Naive thymus-derived CD8-positive, alpha-beta T cell (primary cell): ENCODE measurements around the gene CCL17. TPM values are rescaled to one million over a fixed set of nuclear protein-coding genes. Genes with fewer than 3 reads are reported as not detected.

Experiments
- ATAC-seq, 2 donors: fragments of 150-1000 bp; cut with Tn5 transposase in 1 of 2; sonication (Bioruptor Pico), chemical (Tn5 transposase) in 1 of 2; 1 replicate in 1 of 2; 2 replicates in 1 of 2; pipeline ENCODE4 v1.10.0; 2021; ENCODE audit warnings: mild to moderate bottlenecking in 2 of 2, moderate library complexity in 2 of 2
- POLR2A ChIA-PET: fragments of 350-600 bp; sonication (Branson Sonifier 250); formaldehyde crosslinking; loops from one replicate; lab custom pipeline; 2021; ENCODE audit warnings: antibody characterized with exemption; lab: Charles Lee
- DNase-seq, 10 donors: peaks; one replicate each; pipeline versions ENCODE4 v3.0.0 to v3.0.0-alpha.2; 2020 to 2022
- H3K27ac Mint-ChIP-seq, 10 donors: one replicate each; pipeline ENCODE4 v1.8.0; 2020 to 2022; ENCODE audit warnings: mild to moderate bottlenecking in 10 of 10, mixed read lengths in 10 of 10, moderate library complexity in 4 of 10, inconsistent platforms in 1 of 10
- H3K27me3 Mint-ChIP-seq, 5 donors: one replicate each; pipeline ENCODE4 v1.8.0; 2021 to 2022; ENCODE audit warnings: mixed read lengths in 5 of 5
- H3K36me3 Mint-ChIP-seq, 3 donors: one replicate each; pipeline ENCODE4 v1.8.0; 2020 to 2022; ENCODE audit warnings: mixed read lengths in 3 of 3, mild to moderate bottlenecking in 2 of 3, inconsistent platforms in 1 of 3
- H3K4me1 Mint-ChIP-seq, 4 donors: one replicate each; pipeline ENCODE4 v1.8.0; 2021 to 2022; ENCODE audit warnings: mixed read lengths in 4 of 4
- H3K4me3 Mint-ChIP-seq, 10 donors: one replicate each; pipeline ENCODE4 v1.8.0; 2020 to 2022; ENCODE audit warnings: mild to moderate bottlenecking in 10 of 10, mixed read lengths in 10 of 10, moderate library complexity in 6 of 10, inconsistent platforms in 1 of 10
- H3K9me3 Mint-ChIP-seq, 9 donors: one replicate each; pipeline ENCODE4 v1.8.0; 2020 to 2022; ENCODE audit warnings: mixed read lengths in 9 of 9, mild to moderate bottlenecking in 3 of 9, inconsistent platforms in 1 of 9, moderate library complexity in 1 of 9
- polyA plus RNA-seq, 3 donors: library from polyadenylated mRNA; unstranded; fragments of 300-500 nt; fragmentation: Illumina TruSeq; gene quantifications; one replicate each; pipeline ENCODE4 v1.2.3, GENCODE V29; 2021
- total RNA-seq, 8 experiments: library from RNA in 2 of 8; stranded (reverse) in 2 of 8; gene quantifications; one replicate each; pipeline ENCODE4 v1.2.3 and lab custom pipeline; 2021 to 2026

The CCL17 gene
- total and polyA plus RNA-seq, 5 experiments from 2014 or later, result not detected

DNA sequence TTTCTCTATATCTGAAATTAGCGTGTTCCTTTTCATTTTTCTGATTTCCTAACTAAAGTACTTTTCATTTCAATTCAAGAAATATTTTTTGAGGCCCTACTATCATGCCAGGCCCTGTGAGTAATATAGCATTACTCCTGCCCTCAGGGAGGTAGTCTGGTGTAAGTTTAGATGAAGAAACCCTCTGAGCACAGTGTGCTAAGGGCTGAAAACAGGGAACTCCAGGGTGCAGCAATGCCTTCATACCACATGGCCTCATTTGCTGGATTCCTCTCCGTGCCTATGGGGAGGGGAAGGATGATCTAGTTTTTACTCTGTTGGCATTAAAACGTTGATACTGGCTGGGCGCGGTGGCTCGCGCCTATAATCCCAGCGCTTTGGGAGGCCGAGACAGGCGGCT lies 47.5 kb downstream of the CCL17 start:
- Mint-ChIP-seq H3K27me3 (no peaks in the 10 kb centered on the region), H3K9me3 (no peaks in the 10 kb centered on the region), H3K27ac (no peak overlapping the region), H3K36me3 (peaks cover 0 to 51% (median 12%) of the 10 kb centered on the region in 3 donors), H3K4me3 (no peak overlapping the region), H3K4me1 (peaks cover 14 to 19% (median 17%) of the 10 kb centered on the region in 4 donors)
- POLR2A ChIA-PET, result no interaction called here
- DNase-seq, result no peak
- no peak for ATAC-seq

DNA sequence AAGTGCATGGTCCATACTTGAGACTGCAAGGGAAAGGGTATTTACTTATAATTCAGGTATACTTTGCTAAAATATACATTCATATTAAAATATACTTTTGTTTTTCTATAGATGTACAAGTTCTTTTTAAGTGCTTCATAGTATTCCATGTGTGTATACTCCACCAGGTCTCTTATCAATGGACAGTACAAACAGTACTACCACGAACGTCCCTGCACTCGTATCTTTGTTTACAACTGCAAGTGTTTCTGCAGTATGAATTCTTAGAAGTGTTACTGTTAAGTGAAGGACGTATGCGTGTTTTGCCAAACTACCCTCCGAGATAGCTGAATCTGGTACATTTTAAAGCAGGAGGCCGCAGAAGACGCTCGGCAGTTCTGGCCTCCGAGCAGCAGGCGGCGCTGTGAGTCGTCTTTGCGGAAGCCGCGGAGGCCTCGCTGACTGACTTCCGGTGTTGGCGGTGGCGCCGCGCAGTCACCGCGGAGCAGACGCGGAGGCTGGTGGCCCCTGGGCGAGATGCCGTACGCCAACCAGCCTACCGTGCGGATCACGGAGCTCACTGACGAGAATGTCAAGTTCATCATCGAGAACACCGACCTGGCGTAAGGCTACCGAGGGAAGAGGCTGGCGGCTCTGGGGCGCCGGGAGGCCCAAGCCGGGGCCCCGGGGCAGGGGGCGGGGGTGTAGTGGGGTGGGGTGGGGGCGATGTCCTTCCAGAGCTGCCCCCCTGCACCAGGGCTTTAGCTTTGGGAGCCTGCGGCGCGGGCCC lies 57.8 kb downstream of the CCL17 start, which contains the start of gene POLR2C:
POLR2C (plus strand) TSS at position 471 of the 769 bp plus-strand sequence; CDS start at position 517, 46 bp downstream.
- peaks cover 20 to 48% (median 36%) of the 10 kb centered on the region in 4 donors for H3K4me1 Mint-ChIP-seq
- POLR2A ChIA-PET, result interaction anchor here (0.6 to 3.9 kb wide), 22 partner anchors 9 to 182 kb away, joined by 3 to 58 read pairs (median 4); partner anchors contain the start of genes ADGRG5, CCDC102A, CIAPIN1 and COQ9

DNA sequence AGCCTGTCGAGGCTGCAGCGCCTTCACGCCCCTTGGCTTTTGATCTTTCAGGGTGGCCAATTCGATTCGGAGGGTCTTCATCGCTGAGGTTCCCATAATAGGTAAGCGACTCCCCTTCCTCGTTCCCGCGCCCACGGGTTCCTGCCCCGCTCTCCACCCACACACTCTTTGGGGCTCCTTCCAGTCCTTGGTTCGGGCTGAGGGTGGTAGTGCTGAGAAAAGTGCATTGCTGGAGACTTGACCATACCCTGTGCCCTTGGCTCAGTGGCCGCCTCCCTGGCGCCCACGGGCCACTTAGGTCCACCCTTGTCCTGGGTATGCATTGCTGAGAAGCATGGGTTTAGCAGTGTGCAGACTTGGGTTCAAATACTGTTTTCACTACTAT lies 58.4 kb downstream of the CCL17 start:
- peaks cover 0 to 73% (median 3%) of the 10 kb centered on the region in 3 donors for H3K36me3 Mint-ChIP-seq
- no peaks in the 10 kb centered on the region for H3K27me3 Mint-ChIP-seq
- POLR2A ChIA-PET, result interaction anchor here (0.7 to 3.9 kb wide), 15 partner anchors 9 to 162 kb away, joined by 3 to 58 read pairs (median 4); partner anchors contain the start of genes ADGRG5, CCDC102A, CIAPIN1 and COQ9
- H3K9me3 Mint-ChIP-seq, result no peaks in the 10 kb centered on the region
- H3K4me3 Mint-ChIP-seq, result peak overlapping the region; percentile 93 to 100 (median 100)
- ATAC-seq (peak in 1 of 2 donors; percentile 20), DNase-seq (no peak)
- H3K27ac Mint-ChIP-seq, result peak overlapping the region; percentile 95 to 100 (median 99)
- peaks cover 20 to 48% (median 36%) of the 10 kb centered on the region in 4 donors for H3K4me1 Mint-ChIP-seq

More for the DNA sequence above, 57.8 kb downstream of the CCL17 start, which contains the start of gene POLR2C:
- DNase-seq (peak; percentile 83 to 95 (median 92)), ATAC-seq (peak; percentile 95 to 98)
- peak within 1 kb of the TSS; percentile 93 to 100 (median 100) for H3K4me3 Mint-ChIP-seq
- no peaks in the 10 kb centered on the region for H3K9me3 Mint-ChIP-seq
- H3K36me3 Mint-ChIP-seq, result peaks cover 0 to 68% (median 3%) of the 10 kb centered on the region in 3 donors
- peak within 1 kb of the TSS; percentile 95 to 100 (median 99) for H3K27ac Mint-ChIP-seq
- no peaks in the 10 kb centered on the region for H3K27me3 Mint-ChIP-seq

DNA sequence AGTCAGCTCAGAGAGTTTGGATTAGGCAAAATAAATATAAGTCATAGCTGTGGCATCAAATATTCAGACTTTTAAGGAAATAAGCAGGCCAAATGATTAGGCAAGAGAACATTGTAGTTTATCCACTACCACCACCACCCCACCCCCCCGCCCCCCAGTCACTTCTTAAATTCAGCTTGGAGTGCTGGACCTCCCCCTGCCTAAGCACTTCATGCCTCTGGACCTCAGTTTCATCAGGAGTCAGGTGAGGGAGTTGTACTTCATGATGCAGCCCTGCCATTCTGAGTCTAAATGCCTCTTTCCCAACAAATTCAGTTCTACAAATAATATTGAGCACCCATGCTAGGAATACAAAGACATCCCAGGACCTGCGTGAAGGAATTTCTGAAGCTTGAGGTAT lies 60.0 kb downstream of the CCL17 start:
- peak overlapping the region in 9 of 10 donors; percentile 25 to 100 (median 97) for H3K4me3 Mint-ChIP-seq
- peak overlapping the region in 8 of 10 donors; percentile 39 to 100 (median 68) for H3K27ac Mint-ChIP-seq
- H3K9me3 Mint-ChIP-seq, result no peaks in the 10 kb centered on the region
- ATAC-seq (no peak), DNase-seq (no peak)
- H3K4me1 Mint-ChIP-seq, result peaks cover 20 to 48% (median 37%) of the 10 kb centered on the region in 4 donors
- peaks cover 0 to 76% (median 5%) of the 10 kb centered on the region in 3 donors for H3K36me3 Mint-ChIP-seq
- no peaks in the 10 kb centered on the region for H3K27me3 Mint-ChIP-seq
- POLR2A ChIA-PET, result interaction anchor here (0.6 to 1.4 kb wide), 6 partner anchors 10 to 62 kb away, joined by 3 to 5 read pairs (median 3); partner anchors contain the start of gene COQ9

Other genes with a start within 250 kb of the CCL17 start
- 100 to 1,000 TPM; 137 to 158 TPM for gene PSME3IP1, start 218.7 kb upstream of the CCL17 start, total RNA-seq
- gene PSME3IP1, start 218.7 kb upstream of the CCL17 start, polyA plus RNA-seq, result 10 to 100 TPM; 66.0 to 81.4 (median 67.1) TPM
- 10 to 100 TPM; 25.9 to 32.6 TPM for gene RSPRY1, start 218.4 kb upstream of the CCL17 start, total RNA-seq
- 10 to 100 TPM; 28.4 to 34.6 (median 29.3) TPM for gene RSPRY1, start 218.4 kb upstream of the CCL17 start, polyA plus RNA-seq
- gene ARL2BP, start 159.5 kb upstream of the CCL17 start, total RNA-seq, result 10 to 100 TPM; 58.0 to 61.3 TPM
- gene ARL2BP, start 159.5 kb upstream of the CCL17 start, polyA plus RNA-seq, result 100 to 1,000 TPM; 148 to 154 (median 153) TPM
- gene PLLP, start 120.1 kb upstream of the CCL17 start, total RNA-seq, result 1 to 10 TPM; 3.5 to 4.2 TPM
- 1 to 10 TPM; 4.9 to 8.8 (median 6.3) TPM for gene PLLP, start 120.1 kb upstream of the CCL17 start, polyA plus RNA-seq
- 1 to 10 TPM; 6.5 TPM for gene CCL22, start 46.0 kb upstream of the CCL17 start, total RNA-seq
- not detected for gene CCL22, start 46.0 kb upstream of the CCL17 start, polyA plus RNA-seq
- gene CX3CL1, start 32.3 kb upstream of the CCL17 start, total RNA-seq, result not detected
- gene CX3CL1, start 32.3 kb upstream of the CCL17 start, polyA plus RNA-seq, result not detected
- gene CIAPIN1, start 42.6 kb downstream of the CCL17 start, total RNA-seq, result 10 to 100 TPM; 37.2 to 44.3 TPM
- 100 to 1,000 TPM in 2 of 3 donors, 10 to 100 TPM in 1; 81.1 to 143 (median 108) TPM for gene CIAPIN1, start 42.6 kb downstream of the CCL17 start, polyA plus RNA-seq
- gene COQ9, start 42.7 kb downstream of the CCL17 start, total RNA-seq, result 10 to 100 TPM; 35.8 to 38.3 TPM
- 10 to 100 TPM; 22.8 to 59.0 (median 29.7) TPM for gene COQ9, start 42.7 kb downstream of the CCL17 start, polyA plus RNA-seq
- gene POLR2C, start 57.9 kb downstream of the CCL17 start, total RNA-seq, result 100 to 1,000 TPM; 103 to 104 TPM
- gene POLR2C, start 57.9 kb downstream of the CCL17 start, polyA plus RNA-seq, result 10 to 100 TPM; 46.7 to 48.6 (median 47.4) TPM
- 1 to 10 TPM; 3.9 to 4.8 TPM for gene DOK4, start 81.7 kb downstream of the CCL17 start, total RNA-seq
- 1 to 10 TPM; 1.8 to 4.7 (median 3.1) TPM for gene DOK4, start 81.7 kb downstream of the CCL17 start, polyA plus RNA-seq
- 1 to 10 TPM; 7.0 to 9.7 TPM for gene CCDC102A, start 131.8 kb downstream of the CCL17 start, total RNA-seq
- 10 to 100 TPM in 1 of 3 donors, 1 to 10 TPM in 2; 7.8 to 17.0 (median 9.2) TPM for gene CCDC102A, start 131.8 kb downstream of the CCL17 start, polyA plus RNA-seq
- gene ADGRG5, start 137.9 kb downstream of the CCL17 start, total RNA-seq, result 1 to 10 TPM in 1 of 2 experiments, under 1 TPM in 1; 0.60 to 1.1 TPM
- 10 to 100 TPM in 1 of 3 donors, 1 to 10 TPM in 2; 2.5 to 12.8 (median 4.4) TPM for gene ADGRG5, start 137.9 kb downstream of the CCL17 start, polyA plus RNA-seq
- gene ADGRG1, start 223.9 kb downstream of the CCL17 start, total RNA-seq, result under 1 TPM; 0.47 to 0.77 TPM
- 10 to 100 TPM in 1 of 3 donors, 1 to 10 TPM in 2; 1.3 to 56.5 (median 1.5) TPM for gene ADGRG1, start 223.9 kb downstream of the CCL17 start, polyA plus RNA-seq